DOHH2 (cell line): Measurements from ENCODE around the gene FNBP1L.

Source experiments
- CTCF ChIP-seq: fragments of 200-600 bp; sonication (generic); IDR thresholded peaks from one replicate; pipeline ENCODE4 v1.5.1; 2014; ENCODE audit warnings: antibody characterized with exemption, mild to moderate bottlenecking, low read depth, low read length; ENCODE audit not compliant: poor library complexity, severe bottlenecking
- EZH2phosphoT487 ChIP-seq: fragments of 200-600 bp; sonication (generic); IDR thresholded peaks from 2 replicates; pipeline ENCODE4 v1.6.1; 2017; ENCODE audit warnings: borderline replicate concordance, mild to moderate bottlenecking, antibody characterized with exemption, low read length, moderate library complexity, mixed read lengths

GRCh38 chr1:93442008-93442666 is 5.8 kb upstream of the FNBP1L start:
- no peak for TF ChIP-seq CTCF
- TF ChIP-seq EZH2phosphoT487, result no peak
